Stomach (tissue), 9 donors: ENCODE data around the gene FLYWCH2. TPM values are rescaled to one million over a fixed set of nuclear protein-coding genes. Genes with fewer than 3 reads are reported as not detected.

Source experiments
- DNase-seq, 2 donors: peaks; one replicate each; pipeline versions ENCODE4 v3.0.0 to v3.0.0-alpha.2; 2013 to 2019
- H3K27ac ChIP-seq, 5 donors: fragments of 200-600 bp in 4 of 5; sonication (generic) in 4 of 5; one replicate each; pipeline ENCODE4 v1.5.1; 2013 to 2019; ENCODE audit warnings: mild to moderate bottlenecking in 1 of 5, moderate library complexity in 1 of 5
- H3K27me3 ChIP-seq, 3 donors: fragments of 200-600 bp; sonication (generic); one replicate each; pipeline ENCODE4 v1.5.1; 2017 to 2019; ENCODE audit warnings: mixed run types in 1 of 3
- H3K36me3 ChIP-seq, 4 donors: fragments of 200-600 bp; sonication (generic); 1 replicate in 3 of 4; 2 replicates in 1 of 4; pipeline ENCODE4 v1.5.1; 2016 to 2019
- H3K4me1 ChIP-seq, 4 donors: fragments of 200-600 bp; sonication (generic); one replicate each; pipeline ENCODE4 v1.5.1; 2016 to 2019
- H3K4me3 ChIP-seq, 4 donors: fragments of 200-600 bp; sonication (generic) in 3 of 4; one replicate each; pipeline ENCODE4 v1.5.1; 2016 to 2019; ENCODE audit warnings: mild to moderate bottlenecking in 1 of 4
- H3K9me3 ChIP-seq, 4 donors: fragments of 200-600 bp; sonication (generic); one replicate each; pipeline ENCODE4 v1.5.1; 2016 to 2019
- EP300 ChIP-seq: sonication (generic); formaldehyde crosslinking; IDR thresholded peaks from one replicate; pipeline ENCODE4 v1.6.1; 2017; ENCODE audit warnings: antibody characterized with exemption
- POLR2A ChIP-seq, 4 donors: fragments of 450-650 bp; IDR thresholded peaks; one replicate each; pipeline ENCODE4 v1.6.1; 2016; ENCODE audit warnings: antibody characterized with exemption in 4 of 4, control low read depth in 2 of 4, mild to moderate bottlenecking in 1 of 4, moderate library complexity in 1 of 4
- POLR2AphosphoS5 ChIP-seq, 3 donors: sonication (generic); formaldehyde crosslinking; IDR thresholded peaks; one replicate each; pipeline ENCODE4 v1.6.1; 2016; ENCODE audit warnings: antibody characterized with exemption in 3 of 3
- WGBS, 5 donors: extraction: QIAGEN DNeasy Blood & Tissue Kit in 3 of 5; methylation state at CpG; one replicate each; pipeline versions ENCODE4 v1.1.5 to v1.1.7; 2013 to 2018; 5-methylcytosine and 5-hydroxymethylcytosine counted together
- intact Hi-C: fragments of 100-400 bp; cut with DNase I; formaldehyde crosslinking; loops from one replicate; pipeline ENCODE4 v1.15.1; 2023; ENCODE audit warnings: low total_unique reads
- polyA plus RNA-seq, 3 donors: library from polyadenylated mRNA; stranded (reverse); fragments of 200-250 nt; gene quantifications; one replicate each; pipeline ENCODE4 v1.2.3, GENCODE V29; 2013
- total RNA-seq, 5 donors: library from RNA; depleted of rRNA; stranded (reverse); fragments of >200 nt; gene quantifications; one replicate each; pipeline versions ENCODE4 v1.1.0 to v1.2.3, GENCODE V29; 2014 to 2016
- TF ChIP-seq, protein P1 (sequence below), 7 experiments: fragments of 450-650 bp in 4 of 7; fragments of 200-600 bp in 3 of 7; sonication (generic) in 3 of 7; IDR thresholded peaks; one replicate each; pipeline ENCODE4 v1.5.1; 2016 to 2019; ENCODE audit warnings: antibody characterized with exemption in 7 of 7, control low read depth in 2 of 7, mild to moderate bottlenecking in 1 of 7
- donor health status: healthy with polysubstance abuse.
- donor health status: Bipolar disorder and iron deficiency.
- donor health status: healthy.

The FLYWCH2 gene
- total and polyA plus RNA-seq, 8 donors, result 19.6 to 76.4 (median 41.2) TPM

DNA sequence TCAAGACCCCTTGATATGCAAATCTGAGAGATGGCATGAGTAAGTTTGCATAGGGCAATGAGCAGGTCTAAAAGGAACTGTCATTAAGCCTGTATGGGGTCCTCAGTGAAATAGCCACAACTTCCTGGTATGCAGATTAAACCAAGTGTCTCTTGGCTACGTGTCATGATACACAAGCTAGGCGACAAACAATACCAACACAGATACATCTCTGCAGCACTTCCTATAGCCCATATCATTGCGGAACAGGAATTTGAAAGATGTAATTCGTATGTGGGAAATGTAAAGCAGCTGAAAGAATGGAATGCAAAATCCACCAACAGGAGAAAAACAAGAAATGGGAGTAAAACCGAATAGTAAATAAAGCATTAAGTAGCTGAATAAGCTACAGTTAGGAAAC lies 37.9 kb upstream of the FLYWCH2 start:
- Histone ChIP-seq H3K4me1 (peaks cover 8 to 37% (median 17%) of the 10 kb centered on the region in 4 donors), H3K27ac (no peak overlapping the region), H3K4me3 (no peak overlapping the region), H3K9me3 (no peaks in the 10 kb centered on the region), H3K36me3 (no peaks in the 10 kb centered on the region), H3K27me3 (peaks cover 0 to 39% (median 4%) of the 10 kb centered on the region in 3 donors)
- 71 to 83% (median 82%) methylated on average over 5 of the region's 5 CpGs for WGBS, 5 donors
- no peak for DNase-seq
- TF ChIP-seq POLR2A (IDR thresholded peaks at IDR 0.05), result no peak
- no peak for TF ChIP-seq POLR2AphosphoS5 (IDR thresholded peaks at IDR 0.05)
- no peak for TF ChIP-seq EP300
- TF ChIP-seq, protein P1, sequence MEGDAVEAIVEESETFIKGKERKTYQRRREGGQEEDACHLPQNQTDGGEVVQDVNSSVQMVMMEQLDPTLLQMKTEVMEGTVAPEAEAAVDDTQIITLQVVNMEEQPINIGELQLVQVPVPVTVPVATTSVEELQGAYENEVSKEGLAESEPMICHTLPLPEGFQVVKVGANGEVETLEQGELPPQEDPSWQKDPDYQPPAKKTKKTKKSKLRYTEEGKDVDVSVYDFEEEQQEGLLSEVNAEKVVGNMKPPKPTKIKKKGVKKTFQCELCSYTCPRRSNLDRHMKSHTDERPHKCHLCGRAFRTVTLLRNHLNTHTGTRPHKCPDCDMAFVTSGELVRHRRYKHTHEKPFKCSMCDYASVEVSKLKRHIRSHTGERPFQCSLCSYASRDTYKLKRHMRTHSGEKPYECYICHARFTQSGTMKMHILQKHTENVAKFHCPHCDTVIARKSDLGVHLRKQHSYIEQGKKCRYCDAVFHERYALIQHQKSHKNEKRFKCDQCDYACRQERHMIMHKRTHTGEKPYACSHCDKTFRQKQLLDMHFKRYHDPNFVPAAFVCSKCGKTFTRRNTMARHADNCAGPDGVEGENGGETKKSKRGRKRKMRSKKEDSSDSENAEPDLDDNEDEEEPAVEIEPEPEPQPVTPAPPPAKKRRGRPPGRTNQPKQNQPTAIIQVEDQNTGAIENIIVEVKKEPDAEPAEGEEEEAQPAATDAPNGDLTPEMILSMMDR (IDR thresholded peaks at IDR 0.05), result no peak
- intact Hi-C loops, result no loop called here

DNA sequence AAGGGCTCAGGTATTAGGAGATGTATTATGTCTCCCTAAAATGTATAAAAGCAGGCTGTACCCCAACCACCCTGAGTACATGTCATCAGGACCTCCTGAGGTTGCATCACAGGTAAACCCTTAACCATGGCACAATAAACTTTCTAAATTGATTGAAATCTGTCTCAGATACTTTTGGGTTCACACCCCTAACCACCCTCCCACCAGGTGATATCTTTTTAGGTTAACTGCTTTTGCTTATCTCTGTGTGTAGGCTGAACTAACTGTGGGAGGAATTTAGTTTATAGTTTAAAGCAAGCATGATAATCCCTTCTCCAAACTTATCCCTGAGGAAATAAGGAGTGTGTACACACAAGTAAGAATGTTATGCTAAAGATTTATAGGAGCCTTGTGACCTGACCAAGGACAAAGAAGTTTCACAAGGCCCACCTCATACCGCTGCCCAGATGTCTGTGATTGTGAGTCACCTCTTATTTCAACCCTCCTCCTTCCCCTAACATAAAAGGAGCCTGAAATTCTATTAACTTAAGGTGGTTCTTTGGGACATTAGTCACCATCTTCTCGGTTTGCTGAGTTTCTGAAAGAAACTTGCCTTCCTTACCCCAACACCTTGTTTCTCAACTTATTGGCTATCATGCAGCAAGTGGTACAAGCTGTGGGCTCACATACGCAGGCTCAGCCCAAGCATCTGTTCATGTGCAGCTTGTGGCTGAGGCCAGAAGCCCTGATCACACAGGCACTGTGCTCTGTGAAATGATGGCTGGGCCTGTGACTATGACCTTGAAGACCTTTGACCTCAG lies 36.3 kb upstream of the FLYWCH2 start:
- TF ChIP-seq EP300 (no peak), POLR2A (IDR thresholded peaks at IDR 0.05) (no peak), POLR2AphosphoS5 (IDR thresholded peaks at IDR 0.05) (no peak)
- TF ChIP-seq, protein P1 (IDR thresholded peaks at IDR 0.05), result no peak
- H3K9me3 ChIP-seq, result no peaks in the 10 kb centered on the region
- peaks cover 0 to 38% (median 5%) of the 10 kb centered on the region in 3 donors for H3K27me3 ChIP-seq
- intact Hi-C loops, result no loop called here
- no peaks in the 10 kb centered on the region for H3K36me3 ChIP-seq
- 26 to 40% (median 31%) methylated on average over 3 of the region's 3 CpGs for WGBS, 5 donors
- DNase-seq, result peak in 1 of 2 donors; percentile 50
- H3K27ac ChIP-seq, result peak overlapping the region in 3 of 5 donors; percentile 8 to 76 (median 46)
- H3K4me3 ChIP-seq, result no peak overlapping the region
- H3K4me1 ChIP-seq, result peaks cover 7 to 29% (median 11%) of the 10 kb centered on the region in 4 donors

DNA sequence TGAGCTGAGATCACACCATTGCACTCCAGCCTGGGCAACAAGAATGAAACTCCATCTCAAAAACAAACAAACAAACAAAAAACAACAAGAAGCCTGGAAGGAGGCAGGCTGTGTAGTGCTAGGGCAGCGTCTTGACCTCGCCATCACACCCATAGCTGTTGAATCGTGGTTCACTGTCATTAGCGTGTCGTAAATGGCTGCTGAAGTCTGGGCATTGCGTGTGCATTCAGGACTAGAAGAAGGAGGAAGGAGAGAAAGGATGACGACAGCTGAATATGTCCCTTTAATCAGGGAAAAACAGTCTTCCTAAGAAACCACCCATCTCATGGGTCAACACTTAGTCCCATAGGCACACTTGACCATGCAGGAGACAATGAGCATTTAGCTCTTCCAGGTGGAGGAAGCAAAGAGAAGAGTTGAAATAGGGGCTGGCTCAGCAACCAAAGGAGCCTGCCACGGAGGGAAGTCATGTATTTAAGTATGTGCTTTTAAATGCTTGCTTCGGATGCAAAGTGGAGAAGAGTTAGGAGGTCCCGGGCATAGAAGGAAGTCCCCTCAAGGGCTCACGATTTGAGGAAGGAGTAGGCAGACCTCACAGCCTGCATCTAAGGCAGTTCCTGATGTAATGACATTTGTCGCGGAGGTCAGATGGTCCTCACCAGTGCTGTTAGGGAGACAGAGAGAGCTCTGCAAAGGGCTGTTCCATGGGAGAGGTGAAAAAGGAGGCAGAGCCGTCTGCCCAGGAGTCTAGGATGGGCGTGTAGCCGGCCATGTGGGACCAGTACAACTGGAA lies 33.9 kb upstream of the FLYWCH2 start:
- Histone ChIP-seq H3K27me3 (peaks cover 0 to 54% (median 5%) of the 10 kb centered on the region in 3 donors), H3K36me3 (peaks cover 0 to 15% (median 6%) of the 10 kb centered on the region in 4 donors), H3K4me1 (peaks cover 0 to 19% (median 0%) of the 10 kb centered on the region in 4 donors), H3K27ac (no peak overlapping the region), H3K9me3 (peaks cover 0 to 5% (median 2%) of the 10 kb centered on the region in 4 donors), H3K4me3 (no peak overlapping the region)
- 73 to 90% (median 82%) methylated on average over 16 of the region's 16 CpGs for WGBS, 5 donors
- TF ChIP-seq, protein P1 (IDR thresholded peaks at IDR 0.05), result no peak
- no peak for TF ChIP-seq POLR2A (IDR thresholded peaks at IDR 0.05)
- no peak for TF ChIP-seq POLR2AphosphoS5 (IDR thresholded peaks at IDR 0.05)
- no peak for TF ChIP-seq EP300
- intact Hi-C loops, result no loop called here
- no peak for DNase-seq

DNA sequence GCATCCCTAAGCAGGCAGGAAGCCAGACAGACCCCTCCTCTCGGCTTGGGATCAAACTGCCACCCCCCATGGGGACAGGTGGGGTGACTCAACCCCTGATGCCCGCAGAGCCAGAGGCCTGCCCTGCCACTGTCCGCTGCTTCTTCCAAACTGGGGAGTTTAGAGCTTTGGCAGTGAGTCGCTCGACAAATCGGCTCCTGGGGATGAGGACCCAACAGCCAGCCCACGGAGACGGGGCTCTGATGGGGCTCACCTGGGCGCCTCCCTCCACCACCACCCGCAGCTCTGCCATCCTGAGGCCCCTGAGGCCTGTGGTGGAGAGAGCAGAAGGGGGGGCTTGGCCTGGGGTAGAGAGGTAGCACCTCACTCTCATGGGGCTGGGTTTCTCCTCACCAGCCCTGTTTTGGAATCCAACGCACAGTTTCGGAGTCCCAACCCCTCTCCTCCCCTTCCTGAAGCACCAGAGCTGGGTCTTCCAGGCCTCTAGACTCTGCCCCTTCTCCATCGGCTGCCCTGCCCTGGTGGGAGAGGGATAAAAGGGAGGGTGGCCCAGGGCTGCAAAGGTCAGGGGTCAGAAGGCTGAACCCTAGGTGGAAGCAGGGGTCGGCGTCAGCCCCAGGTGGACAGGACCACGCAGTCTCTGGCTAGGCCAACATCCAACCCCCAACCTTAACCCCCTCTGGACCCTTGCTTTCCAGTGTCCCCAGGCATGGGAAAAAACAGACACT lies 30.8 kb upstream of the FLYWCH2 start:
- intact Hi-C loops, result no loop called here
- TF ChIP-seq POLR2A (IDR thresholded peaks at IDR 0.05) (no peak), POLR2AphosphoS5 (IDR thresholded peaks at IDR 0.05) (no peak), EP300 (no peak)
- TF ChIP-seq, protein P1 (IDR thresholded peaks at IDR 0.05), result no peak
- H3K9me3 ChIP-seq, result peaks cover 0 to 12% (median 8%) of the 10 kb centered on the region in 4 donors
- peaks cover 0 to 61% (median 5%) of the 10 kb centered on the region in 3 donors for H3K27me3 ChIP-seq
- DNase-seq, result no peak
- no peak overlapping the region for H3K27ac ChIP-seq
- H3K4me1 ChIP-seq, result peaks cover 0 to 20% (median 3%) of the 10 kb centered on the region in 4 donors
- WGBS, 5 donors, result 90 to 94% (median 91%) methylated on average over 9 to 16 of the region's 16 CpGs
- peaks cover 0 to 24% (median 11%) of the 10 kb centered on the region in 4 donors for H3K36me3 ChIP-seq
- no peak overlapping the region for H3K4me3 ChIP-seq
